Activated CD4-positive, alpha-beta T cell treated with anti-CD3 and anti-CD28 coated beads, Interleukin-2, Interleukin-4, amounts not matched to agents 100 ng/mL and 50 ng/mL, durations not matched to agents 16 hours and 8 hours (primary cell): ENCODE results near the gene RAC3.

Source experiments
- DNase-seq: peaks from one replicate; pipeline ENCODE4 v3.0.0-alpha.2; 2020; ENCODE audit warnings: low spot score

Gene RAC3

DNA sequence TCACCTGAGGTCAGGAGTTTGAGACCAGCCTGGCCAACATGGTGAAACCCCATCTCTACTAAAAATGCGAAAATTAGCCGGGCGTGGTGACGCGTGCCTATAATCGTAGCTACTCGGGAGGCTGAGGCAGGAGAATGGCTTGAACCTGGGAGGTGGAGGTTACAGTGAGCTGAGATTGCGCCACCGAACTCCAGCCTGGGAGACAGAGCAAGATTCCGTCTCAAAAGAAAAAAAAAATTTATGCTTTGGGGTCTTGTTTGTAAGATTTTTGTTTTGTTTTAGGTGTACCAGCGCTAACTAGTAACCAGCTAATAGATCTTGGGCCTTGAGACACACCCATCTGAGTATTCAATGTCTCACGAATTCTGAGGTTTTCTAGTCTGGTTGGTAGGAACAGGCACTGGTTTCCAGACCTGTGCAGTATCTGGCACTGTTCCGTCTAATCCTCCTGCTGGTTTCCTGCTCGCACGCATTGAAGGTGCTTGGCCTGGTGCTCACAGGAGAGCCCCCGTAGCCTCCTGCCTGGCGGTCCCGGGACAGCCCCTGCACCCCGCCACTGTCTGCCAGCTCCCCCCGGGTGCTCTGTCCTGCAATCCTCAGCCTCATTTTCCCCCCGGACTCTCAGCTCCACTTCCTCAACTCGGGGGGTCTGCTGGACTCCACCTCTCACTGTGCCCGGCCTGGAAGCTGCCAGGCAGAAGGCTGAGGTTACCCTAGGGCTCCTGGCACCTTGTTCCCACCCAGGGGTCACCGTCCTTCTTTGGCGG lies 44.7 kb downstream of the RAC3 start:
- no peak for DNase-seq

DNA sequence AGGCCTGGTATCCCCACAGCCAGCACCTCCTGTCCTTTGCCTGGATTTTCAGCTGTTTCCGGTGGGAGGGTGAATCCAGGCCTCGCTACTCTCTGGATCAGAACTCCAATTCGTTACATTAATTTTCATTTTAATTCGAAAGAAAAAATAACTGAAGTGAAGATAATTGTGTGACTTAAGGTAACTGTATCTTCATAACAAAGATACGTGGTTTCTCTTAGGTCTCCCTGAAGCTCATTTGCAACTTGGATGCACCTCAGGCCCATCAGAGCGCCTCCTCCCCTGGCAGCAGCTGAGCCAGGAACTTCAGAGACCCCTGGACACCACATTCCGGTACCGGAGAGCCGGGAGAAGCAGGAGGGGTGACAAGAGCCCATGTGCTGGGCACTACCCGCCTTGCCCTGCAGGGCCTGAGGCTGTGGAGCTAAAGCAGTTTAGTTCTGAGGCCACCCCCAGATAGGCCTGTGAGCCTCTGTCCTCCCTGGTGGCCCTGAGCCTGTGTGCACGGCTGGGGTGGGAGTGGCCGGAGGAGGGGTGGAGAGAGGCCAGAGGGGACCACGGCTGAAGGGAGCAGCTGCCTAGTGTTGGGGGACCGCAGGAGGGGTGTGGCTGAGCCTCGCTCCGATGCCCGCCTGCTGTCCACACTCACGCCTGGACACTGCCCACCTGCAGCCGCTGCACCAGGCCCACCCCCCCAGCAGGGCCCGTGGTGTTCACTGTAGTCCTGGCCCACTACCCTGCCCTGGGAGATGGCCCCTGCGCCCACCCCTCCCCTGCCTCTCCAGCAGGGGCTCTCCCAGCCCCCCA lies 45.5 kb downstream of the RAC3 start:
- no peak for DNase-seq

GRCh38 chr17:82077617-82078358 lies 46.3 kb downstream of the RAC3 start:
- DNase-seq: no peak

DNA sequence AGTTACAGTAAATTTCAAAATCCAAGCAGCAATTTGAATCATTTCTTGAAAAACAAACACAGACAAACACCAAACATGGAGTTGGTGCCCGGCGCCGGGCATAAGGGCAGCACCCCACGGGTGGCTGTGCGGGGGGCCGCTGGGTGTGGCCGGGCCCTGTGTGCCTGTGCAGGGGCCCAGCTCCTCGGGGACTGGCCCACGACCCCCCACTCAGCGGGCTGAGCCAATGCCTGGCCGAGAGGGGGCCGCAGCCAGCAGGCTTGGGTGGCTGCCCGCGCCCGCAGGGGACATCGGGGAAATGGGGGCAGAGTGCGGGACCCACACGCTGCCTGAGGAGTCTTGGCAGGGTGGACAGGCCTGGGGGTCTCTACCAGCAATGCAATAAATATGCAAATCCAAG lies 47.0 kb downstream of the RAC3 start:
- DNase-seq: no peak

GRCh38 chr17:82079001-82079677 lies 47.7 kb downstream of the RAC3 start:
- no peak for DNase-seq

GRCh38 chr17:82080048-82080788 lies 48.7 kb downstream of the RAC3 start:
- no peak for DNase-seq

DNA sequence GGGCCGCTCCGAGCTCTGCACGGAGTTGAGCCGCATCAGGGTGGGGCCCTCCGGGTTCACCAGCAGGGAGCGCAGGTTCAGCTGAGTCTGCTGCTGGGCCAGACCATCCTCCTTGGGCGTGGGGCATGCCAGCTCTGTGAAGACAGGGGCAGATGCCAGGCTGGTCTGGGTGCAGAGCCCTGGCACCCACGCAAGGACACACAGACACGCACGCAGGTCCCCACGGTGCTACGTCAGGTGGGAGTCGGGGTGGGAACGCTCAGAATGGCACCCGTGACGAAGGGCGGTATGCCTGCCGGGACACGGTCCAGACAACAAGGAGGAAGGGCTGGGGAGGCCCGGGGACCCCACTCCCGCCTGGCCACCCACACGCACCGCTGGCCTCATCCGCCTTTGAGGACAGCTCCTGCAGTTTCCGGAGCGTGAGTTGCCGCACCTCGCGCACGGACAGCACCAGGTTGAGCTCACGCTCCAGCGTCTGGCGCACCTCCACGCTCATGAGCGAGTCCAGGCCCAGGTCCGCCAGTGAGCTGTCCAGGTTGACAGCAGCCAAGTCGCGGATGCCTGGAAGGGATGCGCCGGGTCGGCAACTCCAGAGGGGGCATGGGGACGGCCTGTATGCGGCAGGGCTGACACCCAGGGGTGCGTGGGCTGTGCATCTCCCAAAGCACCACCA lies 49.4 kb downstream of the RAC3 start:
- DNase-seq: no peak

DNA sequence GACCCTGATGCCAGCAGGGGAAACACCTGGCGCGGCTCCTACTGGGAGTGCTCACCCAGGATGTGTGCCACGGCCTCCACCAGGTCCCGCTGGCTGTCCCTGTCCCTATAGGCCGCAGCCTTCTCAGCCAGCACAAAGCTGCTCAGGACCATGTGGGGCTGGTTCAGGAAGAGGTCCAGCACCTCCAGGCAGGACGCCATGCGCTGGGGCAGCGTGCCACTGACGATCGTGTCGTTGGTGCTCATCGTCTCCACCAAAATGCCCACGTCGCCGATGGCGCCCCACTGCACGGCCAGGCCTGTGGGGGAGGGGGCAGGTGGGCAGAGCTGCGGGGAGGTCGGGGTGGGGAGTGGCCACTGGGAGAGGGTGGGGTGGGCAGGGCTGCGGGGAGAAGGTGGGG lies 50.1 kb downstream of the RAC3 start:
- no peak for DNase-seq

DNA sequence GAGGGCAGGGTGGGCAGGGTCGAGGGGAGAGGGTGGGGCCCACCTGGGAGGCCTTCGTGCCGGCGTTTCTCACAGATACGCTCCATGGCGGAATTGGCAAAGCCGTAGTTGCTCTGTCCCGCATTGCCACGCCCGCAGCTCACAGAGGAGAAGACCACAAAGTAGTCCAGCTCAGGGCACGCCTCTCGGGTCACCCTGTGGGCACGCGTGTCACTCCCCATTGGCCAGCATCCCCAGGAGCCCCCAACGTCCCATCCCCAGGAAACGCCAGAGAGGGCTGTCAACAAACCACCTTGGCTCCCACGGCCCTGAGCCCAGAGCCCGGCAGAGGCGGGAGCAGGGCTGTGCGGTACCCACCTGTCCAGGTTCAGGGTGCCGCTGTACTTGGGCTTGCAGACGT lies 50.5 kb downstream of the RAC3 start:
- no peak for DNase-seq

DNA sequence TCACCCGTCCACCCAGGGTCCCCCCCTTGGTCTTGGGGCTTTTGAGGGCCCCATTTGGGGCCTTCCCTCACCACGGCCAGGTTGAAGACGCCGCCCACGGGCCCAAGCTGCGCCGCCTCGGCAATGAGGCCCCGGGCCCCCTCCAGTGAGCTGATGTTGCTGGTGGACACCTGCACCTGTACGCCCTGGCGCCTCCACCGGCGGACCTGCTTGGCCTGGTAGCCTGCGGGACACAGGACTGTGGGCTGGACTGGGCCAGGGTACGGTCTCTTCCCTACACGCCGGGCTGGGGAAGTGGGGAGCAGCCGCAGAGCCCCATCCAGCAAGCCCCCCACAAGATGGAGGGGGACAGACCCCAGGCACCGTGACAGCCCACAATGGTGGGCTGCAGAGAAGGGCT lies 51.0 kb downstream of the RAC3 start:
- DNase-seq: no peak

DNA sequence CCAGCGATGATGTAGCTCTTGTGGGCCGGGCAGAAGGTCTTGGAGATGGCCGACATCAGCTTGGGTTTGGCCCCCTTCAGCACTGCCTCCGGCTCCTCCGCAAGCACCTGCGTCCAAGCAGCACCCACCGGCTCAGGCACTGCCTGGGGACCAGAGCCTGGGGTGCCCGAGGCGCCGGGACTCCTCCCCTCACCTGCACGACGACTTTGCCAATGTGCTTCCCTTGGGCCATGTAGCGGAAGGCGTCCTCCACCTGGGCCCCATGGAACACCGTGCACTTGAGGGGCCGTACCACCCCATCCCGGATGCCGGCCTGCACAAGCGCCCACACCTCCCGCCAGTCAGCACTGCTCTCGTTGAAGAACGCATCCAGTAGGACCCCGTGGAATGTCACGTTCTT lies 51.5 kb downstream of the RAC3 start:
- DNase-seq: no peak
